ENCODE results near the gene NANOG. TPM values are rescaled to one million over a fixed set of nuclear protein-coding genes. Genes with fewer than 3 reads are reported as not detected.
"Not testable (repeated sequence)": the region's sequence is repeated elsewhere in the genome, so short reads cannot be mapped to it uniquely, and the experiment has no call there.

Gene NANOG
- 0.61 TPM for polyA plus RNA-seq (ENCODE audit: insufficient read length)

GRCh38 chr12:7788884-7789528 is at the start of gene NANOG:
NANOG (plus strand) TSS chr12:7789402; CDS start chr12:7789615, 213 bp downstream.
- DNase-seq: not testable (repeated sequence)

DNA sequence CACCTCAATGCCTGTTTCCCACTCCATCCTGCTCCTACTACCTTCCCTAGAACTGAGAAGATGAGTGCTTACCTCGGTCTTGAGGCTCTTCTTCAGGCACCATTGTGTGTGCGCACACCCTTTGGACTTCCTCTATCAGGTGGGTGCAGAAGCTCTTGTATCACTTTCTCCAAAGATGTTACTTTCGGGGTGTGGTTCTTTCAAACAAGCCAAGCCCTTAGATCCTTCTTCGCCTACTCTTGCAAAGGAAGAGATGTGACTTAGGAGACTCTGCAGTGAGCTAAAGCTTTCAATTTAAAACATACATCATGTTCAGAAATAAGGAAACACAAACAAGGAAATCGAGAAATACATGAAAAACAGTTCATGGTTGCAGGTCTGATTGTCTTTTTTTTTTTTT is 42.0 kb upstream of the NANOG start, which contains the start of gene CLEC4C:
Gene CLEC4C (minus strand): TSS at position 130 of the 400 bp plus-strand sequence. CDS start 27 bp downstream, at position 103.
- DNase-seq: no peak

DNA sequence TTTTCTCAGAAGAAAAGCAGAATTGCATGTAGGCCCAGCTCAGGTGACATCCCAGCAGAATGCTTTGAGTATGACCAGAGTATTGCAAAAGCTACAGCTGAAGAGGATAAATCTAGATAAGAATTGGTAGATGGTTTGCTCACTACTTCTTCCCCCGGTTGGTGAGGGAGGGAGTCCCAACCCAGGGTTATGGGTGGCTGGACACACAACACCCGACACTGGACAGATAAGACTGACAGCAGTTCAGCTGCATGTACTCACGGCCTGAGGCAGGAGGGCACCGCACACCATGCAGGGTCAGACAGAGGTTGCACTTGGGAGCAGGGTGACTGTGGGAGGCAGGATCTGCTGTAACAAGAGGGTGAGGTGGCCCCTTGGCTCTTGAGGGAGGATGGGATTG is 40.4 kb upstream of the NANOG start:
- no peak for DNase-seq

- DNase-seq: no peak
These were observed 39.8 kb upstream of the NANOG start for GRCh38 chr12:7749442-7749841.

GRCh38 chr12:7750350-7750749 is 38.9 kb upstream of the NANOG start:
- DNase-seq: no peak

DNA sequence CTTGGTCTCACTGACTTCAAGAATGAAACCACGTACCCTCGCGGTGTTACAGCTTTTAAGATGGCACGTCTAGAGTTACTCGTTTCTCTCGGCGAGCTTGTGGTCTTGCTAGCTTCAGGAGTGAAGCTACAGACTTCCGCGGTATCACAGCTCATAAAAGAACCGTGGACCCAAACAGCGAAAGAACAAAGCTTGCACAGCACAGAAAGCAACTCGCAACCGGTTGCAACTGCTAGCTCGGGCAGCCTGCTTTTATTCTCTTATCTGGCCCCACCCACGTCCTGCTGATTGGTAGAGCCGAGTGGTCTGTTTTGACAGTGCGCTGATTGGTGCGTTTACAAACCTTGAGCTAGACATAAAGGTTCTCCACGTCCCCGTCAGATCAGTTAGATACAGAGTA is 37.8 kb upstream of the NANOG start:
- no peak for DNase-seq

DNA sequence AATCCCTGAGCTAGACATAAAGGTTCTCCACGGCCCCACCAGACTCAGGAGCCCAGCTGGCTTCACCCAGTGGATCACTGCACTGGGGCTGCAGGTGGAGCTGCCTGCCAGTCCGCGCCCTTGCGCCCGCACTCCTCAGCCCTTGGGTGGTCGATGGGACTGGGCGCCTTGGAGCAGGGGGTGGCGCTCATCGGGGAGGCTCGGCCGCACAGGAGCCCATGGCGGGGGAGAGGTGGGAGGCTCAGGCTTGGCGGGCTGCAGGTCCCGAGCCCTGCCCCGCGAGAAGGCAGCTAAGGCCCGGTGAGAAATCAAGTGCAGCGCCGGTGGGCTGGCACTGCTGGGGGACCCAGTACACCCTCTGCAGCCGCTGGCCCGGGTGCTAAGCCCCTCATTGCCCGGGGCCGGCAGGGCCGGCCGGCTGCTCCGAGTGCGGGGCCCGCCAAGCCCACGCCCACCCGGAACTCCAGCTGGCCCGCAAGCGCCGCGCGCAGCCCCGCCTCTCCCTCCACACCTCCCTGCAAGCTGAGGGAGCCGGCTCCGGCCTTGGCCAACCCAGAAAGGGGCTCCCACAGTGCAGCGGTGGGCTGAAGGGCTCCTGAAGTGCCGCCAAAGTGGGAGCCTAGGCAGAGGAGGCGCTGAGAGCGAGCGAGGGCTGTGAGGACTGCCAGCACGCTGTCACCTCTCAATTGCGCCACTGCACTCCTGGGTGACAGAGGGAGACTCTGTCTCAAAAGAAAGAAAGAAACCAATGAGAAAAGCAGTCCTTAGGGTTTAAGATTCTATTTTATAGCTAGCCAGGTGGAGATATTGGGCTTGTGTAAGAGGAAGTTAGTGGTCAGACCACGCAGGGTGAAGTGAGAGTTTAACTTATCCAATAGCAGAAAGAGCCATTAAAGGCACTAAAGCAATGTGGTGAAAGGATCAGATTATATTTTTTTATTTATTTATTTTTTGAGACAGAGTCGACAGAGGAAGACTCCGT is 37.0 kb upstream of the NANOG start:
- DNase-seq: not testable (repeated sequence)

DNA sequence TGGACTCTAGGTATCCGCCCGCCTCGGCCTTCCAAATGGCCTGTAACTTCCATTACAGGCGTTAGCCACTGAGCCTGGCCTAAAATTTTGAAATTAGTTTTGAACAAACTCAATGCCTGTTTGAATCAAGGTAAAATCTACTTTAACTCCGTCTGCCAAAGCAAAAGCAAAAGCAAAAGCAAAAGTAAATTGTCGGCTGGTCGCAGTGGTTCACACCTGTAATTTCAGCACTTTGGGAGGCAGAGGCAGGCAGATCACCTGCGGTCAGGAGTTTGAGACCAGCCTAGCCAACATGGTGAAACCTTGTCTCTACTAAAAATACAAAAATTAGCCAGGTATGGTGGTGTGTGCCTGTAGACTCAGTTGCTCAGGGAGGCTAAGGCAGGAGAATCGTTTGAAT is 33.5 kb upstream of the NANOG start:
- DNase-seq: not testable (repeated sequence)

GRCh38 chr12:7756993-7757392 is 32.2 kb upstream of the NANOG start:
- DNase-seq: no peak

DNA sequence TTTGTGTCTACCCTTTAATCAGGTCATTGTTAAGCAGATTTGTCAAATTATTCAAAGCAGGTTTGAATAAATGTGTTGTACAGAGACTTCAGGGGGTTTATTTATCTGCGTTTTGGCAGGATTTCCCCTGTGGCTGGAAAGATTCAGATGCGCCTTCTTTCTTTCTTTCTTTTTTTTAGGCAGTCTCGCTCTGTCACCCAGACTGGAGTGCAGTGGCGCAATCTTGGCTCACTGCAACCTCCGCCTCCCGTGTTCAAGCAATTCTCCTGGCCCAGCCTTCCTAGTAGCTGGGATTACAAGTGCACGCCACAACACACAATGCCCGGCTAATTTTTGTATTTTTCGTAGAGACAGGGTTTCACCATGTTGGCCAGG is 30.4 kb upstream of the NANOG start:
- DNase-seq: no peak

DNA sequence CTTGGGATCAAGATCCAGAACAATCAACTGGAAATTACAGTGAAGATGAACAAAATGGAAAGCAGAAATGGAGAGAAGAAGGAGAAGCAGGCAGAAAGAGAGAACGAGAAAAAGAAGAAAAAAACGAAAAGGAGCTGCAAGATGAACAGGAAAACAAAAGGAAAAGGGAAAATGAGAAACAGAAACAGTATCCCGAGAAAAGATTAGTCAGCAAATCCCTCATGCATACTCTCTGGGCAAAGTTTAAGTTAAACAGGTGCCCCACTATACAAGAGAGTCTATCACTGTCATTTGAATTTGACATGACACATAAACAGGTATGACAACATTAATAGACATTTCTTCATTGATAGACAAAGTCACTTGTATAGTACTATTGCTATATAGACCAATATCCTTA is 19.2 kb upstream of the NANOG start:
- DNase-seq: no peak

- no peak for DNase-seq
These were observed 7.9 kb upstream of the NANOG start for GRCh38 chr12:7781274-7781673.

DNA sequence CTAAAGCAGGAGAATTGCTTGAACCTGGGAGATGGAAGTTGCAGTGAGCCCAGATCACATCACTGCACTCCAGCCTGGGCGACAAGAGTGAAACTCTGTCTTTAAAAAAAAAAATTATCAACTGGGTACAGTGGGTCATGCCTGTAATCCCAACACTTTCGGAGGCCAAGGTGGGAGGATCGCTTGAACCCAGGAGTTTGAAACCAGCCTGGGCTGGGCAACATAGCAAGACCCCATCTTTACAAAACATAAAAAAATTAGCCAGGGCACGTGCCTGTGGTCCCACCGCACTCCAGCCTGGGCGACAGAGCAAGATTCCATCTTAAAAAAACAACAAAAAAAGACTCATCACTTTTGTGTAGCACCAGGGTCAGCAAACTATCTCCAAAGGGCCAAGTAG is 7.1 kb upstream of the NANOG start:
- no peak for DNase-seq

DNA sequence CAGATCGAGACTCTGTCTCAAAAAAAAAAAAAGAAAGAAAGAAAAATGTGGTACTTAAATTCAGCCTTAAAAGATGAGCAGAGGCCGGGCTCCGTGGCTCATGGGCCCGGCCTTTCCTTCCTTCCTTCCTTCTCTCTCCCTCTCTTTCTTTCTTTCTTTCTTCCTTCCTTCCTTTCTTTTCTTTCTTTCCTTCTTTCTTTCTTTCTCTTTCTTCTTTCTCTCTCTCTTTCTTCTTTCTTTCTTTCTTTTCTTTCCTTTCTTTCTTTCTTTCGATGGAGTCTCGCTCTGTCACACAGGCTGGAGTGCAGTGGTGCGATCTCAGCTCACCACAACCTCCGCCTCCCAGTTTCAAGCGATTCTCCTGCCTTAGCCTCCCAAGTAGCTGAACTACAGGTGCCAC is 5.8 kb upstream of the NANOG start:
- DNase-seq: not testable (repeated sequence)

DNA sequence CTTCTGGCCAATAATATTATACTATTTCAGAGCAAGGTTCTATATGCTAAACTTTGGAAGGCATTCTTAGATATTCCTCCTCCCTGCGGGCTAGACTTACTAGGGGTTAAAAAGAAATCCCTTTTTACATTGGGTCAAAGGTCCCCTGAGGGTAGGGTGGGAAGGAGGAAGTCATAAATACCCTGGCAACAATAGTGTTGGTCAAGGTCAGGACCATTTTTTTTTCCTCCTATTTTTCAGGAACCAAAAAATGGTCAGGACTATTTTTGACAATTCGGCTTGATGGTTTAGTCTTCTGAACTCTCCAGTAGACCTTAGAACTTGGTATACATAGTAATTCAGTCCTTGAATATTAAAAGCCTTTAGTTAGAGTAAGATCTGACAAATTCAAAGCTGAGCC is 4.5 kb upstream of the NANOG start:
- DNase-seq: no peak

GRCh38 chr12:7787574-7788293 is 1.5 kb upstream of the NANOG start:
- no peak for DNase-seq

DNA sequence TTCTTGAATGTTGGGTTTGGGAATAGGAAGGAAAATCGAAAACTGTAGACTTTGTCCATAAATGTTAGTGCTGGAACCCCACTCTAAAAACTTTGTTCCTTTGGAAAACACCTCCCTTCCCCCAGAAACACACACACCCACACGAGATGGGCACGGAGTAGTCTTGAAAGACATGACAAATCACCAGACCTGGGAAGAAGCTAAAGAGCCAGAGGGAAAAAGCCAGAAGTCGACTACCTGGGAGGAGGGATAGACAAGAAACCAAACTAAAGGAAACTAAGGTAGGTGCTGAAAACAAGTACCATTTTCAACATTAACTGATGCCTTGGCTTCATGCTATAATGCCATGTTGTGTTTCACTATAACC is 925 bp upstream of the NANOG start:
- no peak for DNase-seq

DNA sequence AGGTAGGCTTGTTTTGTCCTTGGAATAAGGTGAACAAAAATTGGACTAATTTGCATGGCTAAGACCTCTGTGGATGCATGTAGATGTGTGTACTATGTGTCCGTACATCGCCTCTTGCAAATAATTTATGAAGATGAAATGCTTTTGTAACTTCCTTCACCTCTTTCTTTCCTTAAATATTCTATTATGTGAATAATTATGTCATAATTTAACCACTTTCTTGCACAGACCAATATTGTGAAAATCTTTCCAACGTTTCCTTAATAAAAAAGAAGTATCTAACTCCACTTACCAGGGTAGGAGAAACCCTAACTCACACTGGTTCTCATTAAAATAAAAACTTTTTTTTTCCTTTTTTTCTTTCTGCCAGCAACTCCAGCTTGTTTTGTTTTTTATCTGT is 4.0 kb downstream of the NANOG start:
- no peak for DNase-seq

DNA sequence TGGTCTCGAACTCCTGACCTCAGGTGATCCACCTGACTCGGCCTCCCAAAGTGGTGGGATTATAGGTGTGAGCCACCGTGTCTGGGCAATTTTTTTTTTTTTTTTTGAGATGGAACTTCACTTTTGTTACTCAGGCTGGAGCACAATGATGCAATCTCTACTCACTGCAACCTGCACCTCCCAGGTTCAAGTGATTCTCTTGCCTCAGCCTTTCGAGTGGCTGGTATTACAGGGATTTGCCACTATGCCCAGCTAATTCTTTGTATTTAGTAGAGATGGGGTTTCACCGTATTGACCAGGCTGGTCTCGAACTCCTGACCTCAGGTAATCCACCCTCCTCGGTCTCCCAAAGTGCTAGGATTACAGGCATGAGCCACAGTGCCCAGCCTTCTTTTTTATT is 8.1 kb downstream of the NANOG start:
- not testable (repeated sequence) for DNase-seq

- no peak for DNase-seq
These were observed 8.6 kb downstream of the NANOG start for GRCh38 chr12:7797698-7798398.

- not testable (repeated sequence) for DNase-seq
These were observed 9.6 kb downstream of the NANOG start for GRCh38 chr12:7798750-7799308.

DNA sequence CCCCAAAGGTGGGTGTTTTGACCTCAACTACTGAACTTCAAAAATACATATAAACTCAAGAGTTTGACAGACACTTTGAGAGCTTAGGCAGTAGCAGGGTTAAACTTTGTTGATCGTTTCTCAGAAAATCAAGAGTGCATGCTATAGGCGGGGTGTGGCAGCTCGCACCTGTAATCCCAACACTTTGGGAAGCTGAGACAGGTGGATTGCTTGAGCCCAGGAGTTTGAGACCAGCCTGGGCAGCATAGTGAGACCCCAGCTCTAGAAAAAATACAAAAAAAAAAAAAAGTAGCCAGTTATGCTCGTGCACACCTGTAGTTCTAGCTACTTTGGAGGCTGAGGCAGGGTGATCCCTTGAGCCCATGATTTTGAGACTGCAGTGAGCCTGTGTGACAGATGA is 12.3 kb downstream of the NANOG start:
- DNase-seq: no peak

Data from hindlimb muscle (tissue), 1 donor.